C4-2B (cell line): Measurements from ENCODE around the gene RBFOX2.
"Not testable (repeated sequence)": the region's sequence is repeated elsewhere in the genome, so short reads cannot be mapped to it uniquely, and the experiment has no call there.

ENCODE experiments used
- H3K27ac ChIP-seq: fragments of 450-650 bp; 2 replicates; pipeline ENCODE4 v1.5.1; 2017
- ZFX ChIP-seq: fragments of 450-650 bp; IDR thresholded peaks from 2 replicates; pipeline ENCODE4 v1.6.1; 2017
- TF ChIP-seq, protein P1 (sequence below): fragments of 450-650 bp; conservative IDR thresholded peaks from 2 replicates; pipeline ENCODE4 v1.5.1; 2017; ENCODE audit warnings: mild to moderate bottlenecking

Gene RBFOX2

DNA sequence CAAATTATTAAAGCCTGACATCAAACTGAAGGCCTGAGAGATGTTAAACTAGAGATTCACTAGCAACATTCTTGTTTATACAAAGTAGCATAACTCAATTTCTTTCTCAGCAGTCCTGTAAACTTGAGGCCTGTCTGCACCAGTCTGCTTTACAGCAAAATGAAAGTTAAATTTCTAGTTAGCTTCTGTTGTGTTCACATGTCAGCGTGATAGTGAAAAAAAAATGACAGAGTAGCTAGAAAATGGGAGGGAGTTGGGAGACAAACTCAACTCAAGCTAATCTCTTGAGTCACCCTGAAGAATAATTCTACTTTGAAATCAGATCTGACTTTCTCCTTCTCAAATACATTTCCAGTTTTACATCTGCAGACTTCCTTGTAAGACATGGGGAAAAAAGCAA, 6.5 kb downstream of the RBFOX2 start:
- H3K27ac ChIP-seq = no peak overlapping the region

DNA sequence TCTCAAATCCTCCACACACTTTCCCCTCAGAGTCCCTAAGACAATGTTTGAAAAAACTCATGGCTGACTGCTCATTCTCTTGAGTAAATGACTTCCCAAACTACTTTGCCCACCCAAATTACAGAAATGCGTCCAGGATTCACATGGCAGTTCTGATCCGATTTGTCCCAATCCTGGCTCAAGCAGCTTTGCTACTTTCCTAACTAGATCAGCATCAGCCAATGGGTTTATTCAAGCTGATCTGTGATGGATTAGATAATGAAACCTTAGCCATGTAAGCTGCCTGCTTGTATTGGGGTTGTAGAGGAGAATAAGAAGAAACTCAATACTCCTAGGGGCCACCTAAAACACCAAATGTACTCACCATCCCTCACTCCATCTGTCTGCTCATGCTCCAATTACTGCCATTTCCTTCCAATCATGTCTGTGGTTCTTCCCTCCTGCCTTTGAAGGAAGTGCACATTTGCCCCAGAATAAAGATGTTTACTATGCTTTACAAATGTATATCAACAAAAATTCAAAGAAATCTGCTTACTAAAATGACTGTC, 6.9 kb downstream of the RBFOX2 start:
- H3K27ac ChIP-seq = no peak overlapping the region
- TF ChIP-seq, protein P1, sequence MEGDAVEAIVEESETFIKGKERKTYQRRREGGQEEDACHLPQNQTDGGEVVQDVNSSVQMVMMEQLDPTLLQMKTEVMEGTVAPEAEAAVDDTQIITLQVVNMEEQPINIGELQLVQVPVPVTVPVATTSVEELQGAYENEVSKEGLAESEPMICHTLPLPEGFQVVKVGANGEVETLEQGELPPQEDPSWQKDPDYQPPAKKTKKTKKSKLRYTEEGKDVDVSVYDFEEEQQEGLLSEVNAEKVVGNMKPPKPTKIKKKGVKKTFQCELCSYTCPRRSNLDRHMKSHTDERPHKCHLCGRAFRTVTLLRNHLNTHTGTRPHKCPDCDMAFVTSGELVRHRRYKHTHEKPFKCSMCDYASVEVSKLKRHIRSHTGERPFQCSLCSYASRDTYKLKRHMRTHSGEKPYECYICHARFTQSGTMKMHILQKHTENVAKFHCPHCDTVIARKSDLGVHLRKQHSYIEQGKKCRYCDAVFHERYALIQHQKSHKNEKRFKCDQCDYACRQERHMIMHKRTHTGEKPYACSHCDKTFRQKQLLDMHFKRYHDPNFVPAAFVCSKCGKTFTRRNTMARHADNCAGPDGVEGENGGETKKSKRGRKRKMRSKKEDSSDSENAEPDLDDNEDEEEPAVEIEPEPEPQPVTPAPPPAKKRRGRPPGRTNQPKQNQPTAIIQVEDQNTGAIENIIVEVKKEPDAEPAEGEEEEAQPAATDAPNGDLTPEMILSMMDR = no peak
- no peak for TF ChIP-seq ZFX

More for the DNA sequence above, 6.5 kb downstream of the RBFOX2 start:
- TF ChIP-seq, protein P1 = no peak
- no peak for TF ChIP-seq ZFX

DNA sequence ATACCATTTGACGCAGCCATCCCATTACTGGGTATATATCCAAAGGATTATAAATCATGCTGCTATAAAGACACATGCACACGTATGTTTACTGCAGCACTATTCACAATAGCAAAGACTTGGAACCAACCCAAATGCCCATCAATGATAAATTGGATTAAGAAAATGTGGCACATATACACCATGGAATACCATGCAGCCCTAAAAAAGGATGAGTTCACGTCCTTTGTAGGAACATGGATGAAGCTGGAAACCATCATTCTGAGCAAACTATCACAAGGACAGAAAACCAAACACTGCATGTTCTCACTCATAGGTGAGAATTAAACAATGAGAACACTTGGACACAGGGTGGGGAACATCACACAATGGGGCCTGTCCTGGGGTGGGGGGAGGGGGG, 7.8 kb downstream of the RBFOX2 start:
- H3K27ac ChIP-seq = not testable (repeated sequence)

DNA sequence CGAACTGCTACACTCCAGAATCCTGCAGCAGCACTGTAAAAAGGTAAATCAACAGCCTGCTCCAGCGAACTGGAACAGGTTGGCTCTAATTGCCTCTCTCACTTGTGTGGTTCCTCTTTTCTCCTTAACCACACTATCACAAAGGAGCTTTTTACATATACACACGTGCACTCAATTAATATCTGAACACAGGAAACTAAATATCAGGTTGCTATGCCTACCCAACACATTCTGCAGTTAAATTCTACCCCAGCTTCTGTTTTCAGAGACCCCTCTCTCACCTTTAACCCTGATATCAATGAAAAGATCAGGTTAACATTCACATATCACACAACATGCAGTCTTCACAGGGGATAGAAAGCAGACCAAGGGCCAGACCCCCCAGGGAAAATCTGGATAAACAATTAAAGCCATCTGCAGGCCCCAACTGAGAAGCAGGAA, 11.0 kb downstream of the RBFOX2 start:
- TF ChIP-seq, protein P1 = no peak
- TF ChIP-seq ZFX = no peak

DNA sequence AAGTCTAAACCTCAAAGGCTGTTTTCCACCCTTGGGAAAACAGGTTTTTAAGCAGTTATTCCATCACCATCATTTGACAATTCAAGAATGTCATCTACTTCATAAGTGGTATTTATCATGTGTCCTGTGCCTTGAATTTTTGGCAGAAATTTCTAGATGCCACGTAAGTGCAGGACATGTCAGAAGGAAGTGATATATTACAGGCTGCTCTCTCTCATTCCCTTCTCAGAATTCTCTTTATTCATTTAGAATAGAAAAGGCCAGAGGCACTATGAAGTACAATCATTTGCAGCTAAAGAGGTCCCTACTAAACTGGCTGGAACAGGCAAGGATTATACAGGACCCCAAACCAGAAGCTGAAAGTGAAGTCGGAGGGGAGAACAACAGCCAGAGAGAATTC, 11.9 kb downstream of the RBFOX2 start:
- TF ChIP-seq, protein P1 = no peak
- TF ChIP-seq ZFX = no peak
- no peak overlapping the region for H3K27ac ChIP-seq

More for the DNA sequence above, 11.0 kb downstream of the RBFOX2 start:
- no peak overlapping the region for H3K27ac ChIP-seq

DNA sequence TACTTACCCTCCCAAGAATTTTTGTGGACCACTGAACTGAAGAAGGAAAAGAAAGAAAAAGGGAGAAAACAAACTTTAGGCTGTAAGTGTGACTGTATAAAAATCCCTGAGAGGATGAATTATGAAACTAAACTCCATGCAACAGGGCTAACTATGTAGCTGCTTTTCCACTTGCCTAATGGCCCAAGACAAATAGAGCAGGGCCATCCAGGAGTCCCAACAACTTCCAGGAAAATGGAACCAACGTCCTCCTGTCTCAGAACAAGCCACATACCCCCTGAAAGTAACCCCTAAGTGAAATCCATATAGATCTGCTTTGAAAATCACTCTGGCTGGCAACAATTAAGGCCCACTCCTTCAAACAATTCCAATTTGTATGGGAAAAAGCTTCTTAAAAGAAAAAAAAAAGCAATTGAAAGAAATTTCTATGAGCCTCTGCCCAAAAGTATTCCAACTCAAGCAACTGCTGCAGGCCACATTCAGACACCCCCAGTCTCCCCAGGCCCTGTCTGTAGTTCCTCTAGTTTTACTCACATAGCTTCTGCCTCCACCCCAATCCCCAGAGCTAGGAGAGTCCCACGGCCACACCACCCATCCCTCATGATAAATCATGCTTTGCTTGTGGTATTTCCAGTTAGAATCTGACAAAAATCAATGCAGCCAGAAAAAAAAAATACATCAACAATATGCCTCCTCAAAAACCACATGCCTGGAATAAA, 12.7 kb downstream of the RBFOX2 start:
- TF ChIP-seq, protein P1 = no peak
- no peak for TF ChIP-seq ZFX
- H3K27ac ChIP-seq = no peak overlapping the region

DNA sequence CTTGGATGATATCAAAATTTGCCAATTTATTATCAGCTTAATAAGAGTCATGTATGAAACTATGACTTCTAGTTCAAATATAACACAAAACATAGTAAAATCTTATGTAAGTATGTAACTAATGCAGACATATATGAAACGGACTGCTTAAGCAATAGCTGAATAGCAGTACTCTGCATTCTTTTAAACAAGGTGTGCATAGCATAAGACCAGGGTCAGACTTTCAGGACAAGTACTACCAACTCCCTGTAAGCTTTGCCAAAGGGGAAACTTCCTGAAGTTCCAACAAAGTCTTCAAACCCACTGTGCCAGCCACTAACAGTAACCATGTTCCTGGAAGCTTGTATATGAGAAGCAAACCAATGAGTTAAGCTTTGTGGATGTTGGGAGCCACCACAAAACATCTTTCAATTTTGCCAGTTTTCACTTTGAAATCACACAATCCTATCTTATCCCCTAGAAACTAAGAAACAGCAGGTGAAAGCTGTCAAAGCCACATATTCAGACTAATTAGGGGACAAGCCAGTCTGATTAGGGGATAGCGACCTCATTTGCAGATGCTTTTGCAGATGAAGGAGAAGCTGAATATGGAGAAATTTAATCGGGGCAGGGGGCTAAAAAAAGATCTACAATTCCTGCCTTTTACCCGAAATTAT, 13.3 kb downstream of the RBFOX2 start:
- no peak overlapping the region for H3K27ac ChIP-seq
- no peak for TF ChIP-seq ZFX
- TF ChIP-seq, protein P1 = no peak
